Activated T-cell treated with anti-CD3 and anti-CD28 coated beads, Interleukin-2, amount 50 U/mL, for 48 hours (primary cell): ENCODE results near the gene PDIA5.
"Not testable (repeated sequence)": the region's sequence is repeated elsewhere in the genome, so short reads cannot be mapped to it uniquely, and the experiment has no call there.

ENCODE experiments used
- DNase-seq, 2 experiments: peaks; one replicate each; pipeline ENCODE4 v3.0.0-alpha.2; 2020

The PDIA5 gene

GRCh38 chr3:123094516-123095313 is 27.9 kb downstream of the PDIA5 start:
- DNase-seq = no peak

DNA sequence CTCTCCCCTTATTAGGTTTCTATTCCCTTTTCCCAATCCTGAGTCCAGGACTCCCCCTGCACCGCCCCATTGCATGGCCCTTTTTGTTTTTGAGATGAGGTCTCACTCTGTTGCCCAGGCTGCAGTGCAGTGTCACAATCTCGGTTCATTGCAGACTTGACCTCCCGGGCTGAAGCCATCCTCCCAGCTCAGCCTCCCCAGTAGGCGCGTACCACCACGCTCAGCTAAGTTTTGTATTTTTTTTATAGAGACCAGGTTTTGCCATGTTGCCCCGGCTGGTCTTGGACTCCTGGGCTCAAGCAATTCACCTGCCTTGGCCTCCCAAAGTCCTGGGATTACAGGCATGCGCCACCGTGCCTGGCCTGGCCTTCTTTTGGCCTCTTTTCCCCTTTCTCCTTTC is 29.3 kb downstream of the PDIA5 start:
- no peak for DNase-seq

GRCh38 chr3:123096731-123097130 is 29.9 kb downstream of the PDIA5 start:
- DNase-seq = no peak

GRCh38 chr3:123098426-123099330 is 31.9 kb downstream of the PDIA5 start:
- DNase-seq = no peak

GRCh38 chr3:123099331-123100192 is 32.7 kb downstream of the PDIA5 start:
- DNase-seq = no peak

DNA sequence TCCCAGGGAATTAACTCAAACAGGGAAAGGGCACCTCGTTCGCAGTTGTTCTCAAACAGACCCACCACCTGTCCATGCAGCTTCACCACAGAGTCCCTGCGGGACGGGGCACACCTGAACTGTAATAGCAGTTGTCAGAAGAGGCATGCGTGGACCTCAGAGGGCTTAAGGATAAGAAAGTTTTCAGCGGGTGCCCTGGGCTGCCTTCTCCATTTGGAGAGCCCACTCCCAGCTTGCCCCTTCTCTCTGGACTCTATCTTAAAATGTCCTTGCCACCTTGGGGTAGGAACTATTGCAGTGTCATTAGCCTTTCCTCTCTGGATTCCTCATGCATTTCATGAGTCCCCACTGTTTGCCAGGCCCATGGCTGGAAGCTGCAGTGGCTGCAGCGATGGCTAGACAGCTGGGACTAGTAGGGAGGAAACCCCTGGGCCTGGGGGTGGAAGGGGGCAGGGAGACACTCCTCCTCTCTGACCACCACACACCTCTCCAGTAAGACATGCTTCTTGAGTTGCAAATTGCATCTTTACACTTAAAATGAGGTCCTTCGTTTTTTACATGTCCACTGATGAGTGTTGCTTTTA is 33.5 kb downstream of the PDIA5 start:
- DNase-seq = no peak

- DNase-seq = no peak
Measured at GRCh38 chr3:123102249-123102648, 35.4 kb downstream of the PDIA5 start.

GRCh38 chr3:123102826-123103225 is 36.0 kb downstream of the PDIA5 start:
- no peak for DNase-seq

DNA sequence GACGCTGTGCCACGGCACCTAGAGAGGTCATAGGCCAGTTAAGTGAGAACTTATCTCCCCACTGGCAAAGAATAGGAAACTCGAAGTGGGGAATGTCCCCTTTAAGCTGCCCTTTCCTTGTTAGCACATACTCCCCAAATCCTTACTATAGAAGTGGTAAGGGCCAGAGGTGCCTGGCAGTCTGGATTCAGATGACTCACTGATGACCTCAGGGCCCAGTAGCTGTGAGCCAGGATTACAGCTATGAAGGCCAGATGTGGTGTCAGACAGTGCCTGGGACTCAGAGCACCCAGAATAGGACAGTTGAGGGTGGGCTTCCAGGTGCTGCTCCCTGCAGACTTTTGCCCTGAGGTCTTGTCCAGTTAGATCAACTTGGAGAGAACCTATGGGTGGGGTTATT is 37.7 kb downstream of the PDIA5 start:
- DNase-seq = no peak

DNA sequence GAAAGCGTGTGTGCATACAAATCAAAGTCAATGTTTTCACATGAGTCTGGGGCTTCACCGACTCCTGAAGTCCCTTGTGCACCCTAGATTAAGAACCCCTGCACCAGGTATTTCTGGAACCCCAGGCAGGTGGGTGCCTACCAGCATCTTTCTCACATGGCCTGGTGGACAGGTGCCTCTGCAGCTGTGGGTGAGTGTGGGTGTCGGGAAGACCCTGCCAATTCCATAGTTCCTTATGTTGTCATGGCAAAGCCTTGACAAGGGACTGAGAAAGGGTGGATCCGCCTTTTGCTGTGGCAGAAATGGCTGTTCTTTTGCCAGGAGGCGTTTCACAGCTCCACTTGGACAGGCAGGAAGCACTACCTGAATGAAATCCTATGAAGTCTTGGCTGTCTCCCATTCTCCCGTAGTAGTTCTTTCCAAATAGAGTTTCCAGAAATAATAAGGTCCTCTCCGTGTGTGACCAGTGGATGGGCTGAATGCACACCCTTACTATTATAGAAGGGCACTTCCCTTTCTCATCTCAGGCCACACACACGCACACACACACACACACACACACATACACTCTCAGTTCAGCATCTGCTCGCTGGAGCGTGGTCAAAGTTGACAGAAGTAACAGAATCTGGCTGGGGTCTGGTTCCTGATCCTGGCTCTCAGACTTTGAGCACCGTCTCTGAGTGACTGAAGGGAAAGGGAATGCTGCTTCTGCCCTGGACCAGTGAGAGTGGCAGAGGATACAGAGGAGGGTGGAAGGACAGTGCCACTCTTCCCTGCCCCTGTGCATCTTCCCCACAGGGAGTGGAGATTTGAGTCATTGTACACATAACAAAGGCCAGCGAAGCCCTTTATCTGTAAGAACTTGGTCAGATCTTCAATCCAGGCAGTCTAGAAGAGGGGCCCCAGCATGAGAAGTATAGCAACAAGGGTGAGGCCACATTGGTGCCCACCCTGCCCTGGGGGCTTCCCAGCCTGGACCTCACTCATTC is 38.7 kb downstream of the PDIA5 start:
- no peak for DNase-seq

- no peak for DNase-seq
Measured at GRCh38 chr3:123110282-123110975, 43.6 kb downstream of the PDIA5 start.

- DNase-seq = no peak
Measured at GRCh38 chr3:123110976-123111615, 44.3 kb downstream of the PDIA5 start.

DNA sequence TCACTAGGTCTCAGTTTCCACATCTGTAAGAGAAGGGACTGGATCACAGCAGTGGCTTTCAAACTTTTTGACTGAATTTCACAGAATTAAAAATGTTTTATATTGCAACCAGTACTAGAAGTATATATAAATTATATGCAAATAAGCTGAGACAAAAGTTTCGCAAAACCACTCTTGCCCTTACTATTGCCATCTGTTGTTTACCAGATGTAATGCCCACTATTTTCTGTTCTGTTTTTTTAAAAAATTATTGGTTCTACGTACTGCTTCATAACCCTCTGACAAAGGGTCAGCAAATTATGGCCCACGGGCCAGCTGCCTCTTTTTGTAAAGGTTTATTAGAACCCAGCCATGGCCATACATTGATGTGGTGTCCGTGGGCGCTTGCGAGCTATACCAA is 44.8 kb downstream of the PDIA5 start:
- no peak for DNase-seq

GRCh38 chr3:123112232-123112631 is 45.4 kb downstream of the PDIA5 start:
- no peak for DNase-seq

GRCh38 chr3:123112656-123113055 is 45.8 kb downstream of the PDIA5 start:
- DNase-seq = not testable (repeated sequence)

DNA sequence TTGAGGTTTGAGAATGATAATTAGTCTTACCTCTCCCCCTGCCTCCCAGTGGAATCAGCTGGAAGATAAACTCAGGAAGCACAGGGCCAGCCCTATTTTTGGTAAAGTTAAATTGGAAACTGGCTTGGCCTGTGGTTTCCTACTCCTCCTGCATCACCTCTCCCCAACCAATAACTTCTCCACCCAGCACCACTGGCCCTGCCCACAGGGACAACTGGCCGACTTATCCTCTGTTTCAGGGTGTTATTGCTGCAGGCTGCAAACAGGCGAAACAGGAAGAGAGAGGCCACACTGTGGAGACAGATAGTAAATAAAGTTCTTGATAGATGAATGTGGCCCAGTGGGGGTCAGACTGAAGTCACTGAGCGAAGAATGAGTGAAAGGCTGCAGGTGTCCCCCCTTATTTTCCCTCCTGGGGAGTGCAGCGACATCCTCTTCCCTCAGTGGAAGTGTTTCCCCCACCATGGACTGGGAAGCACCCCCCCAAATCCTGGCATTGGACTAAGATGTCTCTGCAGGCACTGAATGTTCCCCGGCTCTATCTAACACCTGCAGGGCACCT is 47.1 kb downstream of the PDIA5 start:
- no peak for DNase-seq

- no peak for DNase-seq
Measured at GRCh38 chr3:123116116-123116515, 49.3 kb downstream of the PDIA5 start.

GRCh38 chr3:123119388-123119787 is 52.6 kb downstream of the PDIA5 start:
- DNase-seq = no peak

- DNase-seq = no peak
Measured at GRCh38 chr3:123119802-123120201, 53.0 kb downstream of the PDIA5 start.

DNA sequence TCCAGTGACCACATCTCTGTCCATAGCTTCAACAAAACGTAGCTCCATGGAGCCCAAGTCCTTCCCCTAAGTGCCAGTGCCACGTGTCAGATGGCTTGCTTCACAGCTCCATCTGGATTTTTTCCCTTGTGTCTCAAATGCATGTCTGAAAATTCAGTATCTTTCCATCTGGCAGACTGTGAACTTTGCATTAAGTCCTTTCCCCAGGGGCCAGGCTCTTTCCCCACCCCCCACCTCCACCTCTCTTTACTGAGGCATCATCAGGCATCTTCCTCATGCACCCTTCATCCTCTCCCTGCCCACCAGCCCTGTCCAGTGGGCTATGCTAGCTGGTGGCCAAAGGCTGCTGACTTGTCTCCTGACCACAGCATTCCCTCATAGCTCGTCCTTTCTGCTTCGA is 53.7 kb downstream of the PDIA5 start:
- no peak for DNase-seq
